Mesothelial cell of epicardium (in vitro differentiated cells): ENCODE data around the gene PTGDR2. TPM values are rescaled to one million over a fixed set of nuclear protein-coding genes. Genes with fewer than 3 reads are reported as not detected.

Source experiments
- DNase-seq, 2 experiments: peaks; one replicate each; pipeline ENCODE4 v3.0.0; 2021; ENCODE audit warnings: low spot score in 2 of 2; ENCODE audit not compliant: unreplicated experiment in 2 of 2
- H3K27ac Mint-ChIP-seq: 2 replicates; pipeline ENCODE4 v1.8.0; 2021; ENCODE audit warnings: mixed read lengths
- H3K27me3 Mint-ChIP-seq: 2 replicates; pipeline ENCODE4 v1.8.0; 2021; ENCODE audit warnings: low read depth, mixed read lengths
- H3K36me3 Mint-ChIP-seq: 2 replicates; pipeline ENCODE4 v1.8.0; 2021; ENCODE audit warnings: mixed read lengths
- H3K4me1 Mint-ChIP-seq: 2 replicates; pipeline ENCODE4 v1.8.0; 2021; ENCODE audit warnings: mixed read lengths
- H3K4me3 Mint-ChIP-seq: 2 replicates; pipeline ENCODE4 v1.8.0; 2021; ENCODE audit warnings: mild to moderate bottlenecking, moderate library complexity, mixed read lengths
- H3K9me3 Mint-ChIP-seq: 2 replicates; pipeline ENCODE4 v1.8.0; 2021; ENCODE audit warnings: mixed read lengths
- CTCF ChIP-seq: fragments of 200-600 bp; sonication (generic); IDR thresholded peaks from one replicate; pipeline ENCODE4 v1.5.0; 2021; ENCODE audit warnings: antibody characterized with exemption; ENCODE audit not compliant: unreplicated experiment
- total RNA-seq: library from RNA; stranded (reverse); gene quantifications from 3 replicates; pipeline ENCODE4 v1.2.1, GENCODE V29; 2021

The PTGDR2 gene
- total RNA-seq, 1 donor from 2014 or later = 0.60 TPM

- no peak overlapping the region for H3K4me3 Mint-ChIP-seq
- no peaks in the 10 kb centered on the region for H3K27me3 Mint-ChIP-seq
- H3K36me3 Mint-ChIP-seq = peaks cover 13% of the 10 kb centered on the region
- no peaks in the 10 kb centered on the region for H3K9me3 Mint-ChIP-seq
- H3K27ac Mint-ChIP-seq = no peak overlapping the region
- H3K4me1 Mint-ChIP-seq = peaks cover 18% of the 10 kb centered on the region
- no peak for TF ChIP-seq CTCF
- DNase-seq = no peak
Measured at GRCh38 chr11:60848714-60849151, 7.0 kb downstream of the PTGDR2 start.

- no peak overlapping the region for H3K27ac Mint-ChIP-seq
- H3K36me3 Mint-ChIP-seq = peaks cover 13% of the 10 kb centered on the region
Measured at GRCh38 chr11:60847896-60848295, 7.9 kb downstream of the PTGDR2 start.

GRCh38 chr11:60847281-60847680, 8.5 kb downstream of the PTGDR2 start:
- TF ChIP-seq CTCF = no peak
- H3K27ac Mint-ChIP-seq = no peak overlapping the region
- no peak overlapping the region for H3K4me3 Mint-ChIP-seq
- no peak for DNase-seq
- peaks cover 13% of the 10 kb centered on the region for H3K36me3 Mint-ChIP-seq
- H3K9me3 Mint-ChIP-seq = no peaks in the 10 kb centered on the region
- H3K4me1 Mint-ChIP-seq = peaks cover 31% of the 10 kb centered on the region
- H3K27me3 Mint-ChIP-seq = no peaks in the 10 kb centered on the region

More at GRCh38 chr11:60847896-60848295, 7.9 kb downstream of the PTGDR2 start:
- H3K4me3 Mint-ChIP-seq = no peak overlapping the region
- no peak for TF ChIP-seq CTCF
- DNase-seq = no peak
- H3K27me3 Mint-ChIP-seq = no peaks in the 10 kb centered on the region
- H3K9me3 Mint-ChIP-seq = no peaks in the 10 kb centered on the region
- peaks cover 26% of the 10 kb centered on the region for H3K4me1 Mint-ChIP-seq

- H3K4me3 Mint-ChIP-seq = no peak overlapping the region
- H3K36me3 Mint-ChIP-seq = peaks cover 5% of the 10 kb centered on the region
- no peak overlapping the region for H3K27ac Mint-ChIP-seq
- H3K9me3 Mint-ChIP-seq = no peaks in the 10 kb centered on the region
- no peaks in the 10 kb centered on the region for H3K27me3 Mint-ChIP-seq
- no peak for DNase-seq
- H3K4me1 Mint-ChIP-seq = peaks cover 46% of the 10 kb centered on the region
- no peak for TF ChIP-seq CTCF
Measured at GRCh38 chr11:60845338-60845737, 10.4 kb downstream of the PTGDR2 start.

GRCh38 chr11:60844870-60845221, 10.9 kb downstream of the PTGDR2 start:
- H3K27ac Mint-ChIP-seq = no peak overlapping the region
- peaks cover 48% of the 10 kb centered on the region for H3K4me1 Mint-ChIP-seq
- H3K4me3 Mint-ChIP-seq = peak overlapping the region; percentile 84

More at GRCh38 chr11:60844870-60845221, 10.9 kb downstream of the PTGDR2 start:
- no peak for TF ChIP-seq CTCF
- no peak for DNase-seq
- H3K27me3 Mint-ChIP-seq = no peaks in the 10 kb centered on the region
- peaks cover 5% of the 10 kb centered on the region for H3K36me3 Mint-ChIP-seq
- H3K9me3 Mint-ChIP-seq = no peaks in the 10 kb centered on the region
